Activated CD8-positive, alpha-beta memory T cell treated with anti-CD3 and anti-CD28 coated beads for 1 hour (primary cell): ENCODE results near the gene DCX.

Source experiments
- DNase-seq, 2 donors: peaks; one replicate each; pipeline ENCODE4 v3.0.0-alpha.2; 2020; ENCODE audit warnings: low read depth in 1 of 2; ENCODE audit errors: extremely low read depth in 1 of 2

The DCX gene

DNA sequence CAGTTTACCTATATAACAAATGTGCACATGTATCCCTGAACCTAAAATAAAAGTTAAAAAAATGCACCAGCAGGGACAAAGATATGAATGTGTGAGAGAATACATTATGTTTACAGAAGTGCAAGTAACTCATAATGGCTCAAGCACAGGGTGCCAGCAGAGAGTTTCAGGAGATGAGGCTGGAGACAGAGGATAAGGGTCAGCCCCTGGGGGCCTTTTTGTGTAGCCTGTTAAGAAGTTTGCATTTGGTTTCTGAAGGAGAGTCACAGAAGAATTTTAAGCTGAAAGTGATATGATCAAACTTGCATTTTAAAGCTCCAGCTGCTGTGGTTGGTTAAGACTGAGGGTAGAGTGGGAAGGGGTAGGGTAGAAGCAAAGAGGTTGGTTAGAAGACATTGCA, 93.1 kb downstream of the DCX start:
- DNase-seq, result no peak

DNA sequence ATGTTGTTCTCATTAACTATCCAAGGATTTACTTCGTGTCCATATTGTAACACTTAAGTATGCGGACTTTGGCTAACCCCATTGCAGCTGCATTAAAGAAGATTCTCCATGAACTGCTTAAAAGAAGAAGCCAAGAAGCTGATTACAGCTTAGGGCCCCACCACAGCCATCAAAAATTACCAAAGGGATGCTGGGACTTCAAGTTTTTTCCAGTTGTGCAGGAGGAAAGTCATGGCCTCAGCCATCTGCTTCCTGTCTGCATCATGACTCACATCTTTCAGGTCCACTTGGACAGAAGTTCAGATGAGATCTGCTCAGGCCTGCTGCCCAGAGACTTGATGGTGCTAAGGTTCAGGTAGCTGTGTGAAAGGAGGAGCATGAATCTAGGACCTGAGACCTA, 102.9 kb downstream of the DCX start:
- DNase-seq, result no peak

GRCh38 chrX:111308039-111308438, 104.0 kb downstream of the DCX start:
- DNase-seq, result no peak

- DNase-seq, result no peak
These were observed 109.7 kb downstream of the DCX start for GRCh38 chrX:111302284-111302683.

- no peak for DNase-seq
These were observed 123.2 kb downstream of the DCX start for GRCh38 chrX:111288841-111289240.

GRCh38 chrX:111284631-111285293, 127.2 kb downstream of the DCX start:
- no peak for DNase-seq

- DNase-seq, result no peak
These were observed 128.5 kb downstream of the DCX start for GRCh38 chrX:111283446-111283845.

GRCh38 chrX:111282991-111283390, 129.0 kb downstream of the DCX start:
- DNase-seq, result no peak

- no peak for DNase-seq
These were observed 129.9 kb downstream of the DCX start for GRCh38 chrX:111282139-111282538.

DNA sequence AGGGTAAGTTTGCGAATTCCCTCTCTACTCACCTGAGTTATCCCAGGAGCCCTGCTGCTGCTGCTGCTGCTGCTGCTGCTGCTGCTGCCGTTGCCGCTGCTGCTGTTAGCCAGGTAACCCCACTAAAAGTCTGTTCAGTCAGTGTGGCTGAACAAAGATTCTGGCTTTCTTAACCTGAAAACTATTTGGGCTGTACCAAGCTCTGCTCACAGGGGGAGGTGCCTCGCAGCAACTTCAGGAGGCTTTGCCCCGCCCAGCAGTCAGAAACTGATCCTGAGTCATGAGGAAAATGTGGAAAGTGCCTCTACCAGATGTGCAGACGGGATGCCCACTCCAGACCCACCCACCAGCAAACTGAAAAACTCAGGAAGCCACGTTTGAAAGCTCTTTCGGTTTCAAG, 141.7 kb downstream of the DCX start, which contains the start of gene CAPN6:
CAPN6 (minus strand) TSS at position 145 of the 400 bp plus-strand sequence. CDS start 6,547 bp downstream, outside the sequence.
- no peak for DNase-seq

- no peak for DNase-seq
These were observed 143.5 kb downstream of the DCX start for GRCh38 chrX:111268506-111268905.

DNA sequence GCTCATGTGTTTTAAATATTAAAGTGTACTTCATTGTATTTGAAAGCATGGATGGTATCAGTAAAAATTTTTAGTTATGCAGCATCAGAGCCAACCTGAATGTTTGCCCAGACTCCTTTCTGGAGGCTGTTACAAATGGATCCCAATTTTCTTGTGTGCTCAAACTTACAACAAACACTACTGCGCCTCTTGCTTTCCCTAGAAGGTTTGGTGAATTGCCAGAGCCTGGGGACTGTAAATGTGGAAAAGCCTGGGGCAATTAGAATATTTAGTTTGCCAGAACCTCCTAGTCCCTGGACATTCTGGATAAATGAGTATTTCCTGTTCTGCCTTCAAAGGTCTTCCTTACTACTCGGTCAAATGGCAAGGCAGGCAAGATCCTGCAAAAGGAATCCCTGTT, 146.5 kb downstream of the DCX start:
- DNase-seq, result no peak

DNA sequence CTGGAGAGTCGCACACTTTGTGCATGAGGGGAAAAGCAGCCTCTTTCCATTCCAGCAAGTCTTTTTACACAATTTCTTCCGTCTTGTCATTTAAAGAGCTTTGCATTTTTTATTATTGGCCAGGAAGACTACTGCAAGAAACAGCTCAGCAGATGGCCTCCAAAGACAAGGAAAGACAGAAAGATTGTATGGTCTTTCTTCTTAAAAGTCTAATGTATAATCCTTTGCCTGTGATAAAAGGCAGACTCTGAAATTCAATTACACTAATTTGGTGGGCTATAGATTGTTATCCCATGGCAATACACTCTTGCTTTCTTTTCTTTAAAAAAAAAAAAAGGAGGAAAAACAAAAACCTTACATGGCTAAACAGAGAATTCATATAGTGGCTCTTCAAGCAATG, 147.6 kb downstream of the DCX start:
- DNase-seq, result no peak

GRCh38 chrX:111262086-111262485, 149.9 kb downstream of the DCX start:
- no peak for DNase-seq

DNA sequence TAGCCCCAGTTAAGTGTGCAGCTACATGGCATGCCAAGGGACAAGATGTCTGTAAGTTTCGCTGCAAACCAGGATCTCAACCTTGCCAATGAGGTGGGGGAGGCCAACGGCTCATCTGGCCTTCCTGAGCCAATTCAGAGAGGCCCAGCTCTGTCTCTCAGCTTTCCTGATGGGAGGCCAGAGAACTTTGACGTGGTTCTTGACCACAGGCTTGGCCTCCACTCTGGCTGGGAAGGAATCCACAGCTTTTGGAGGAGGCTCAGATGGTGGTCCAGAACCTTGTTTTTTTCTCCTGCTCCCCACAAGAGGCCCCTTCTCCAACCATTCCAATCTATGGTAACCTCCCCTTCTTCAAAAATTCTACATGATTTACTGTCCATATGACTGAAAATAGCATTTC, 151.5 kb downstream of the DCX start:
- DNase-seq, result no peak

DNA sequence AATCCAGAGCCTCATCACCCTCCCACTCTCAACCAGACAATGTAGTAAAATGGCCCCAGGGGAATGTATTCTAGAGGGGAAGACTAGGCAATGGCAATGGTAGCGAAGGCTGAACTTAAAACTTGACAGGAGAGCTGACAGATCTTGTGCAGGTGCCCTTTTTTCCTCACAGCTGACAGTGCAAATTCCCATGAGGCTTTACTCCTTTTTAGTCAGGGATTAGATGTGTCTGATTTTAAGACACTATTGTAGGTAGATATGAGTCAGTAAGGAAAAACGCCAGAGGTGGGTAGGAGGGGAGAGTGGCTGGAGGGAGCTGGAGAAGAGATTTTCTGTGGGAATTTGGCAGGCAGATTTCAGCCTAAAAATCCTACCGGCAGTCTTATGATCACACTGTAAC, 152.4 kb downstream of the DCX start:
- DNase-seq, result no peak

DNA sequence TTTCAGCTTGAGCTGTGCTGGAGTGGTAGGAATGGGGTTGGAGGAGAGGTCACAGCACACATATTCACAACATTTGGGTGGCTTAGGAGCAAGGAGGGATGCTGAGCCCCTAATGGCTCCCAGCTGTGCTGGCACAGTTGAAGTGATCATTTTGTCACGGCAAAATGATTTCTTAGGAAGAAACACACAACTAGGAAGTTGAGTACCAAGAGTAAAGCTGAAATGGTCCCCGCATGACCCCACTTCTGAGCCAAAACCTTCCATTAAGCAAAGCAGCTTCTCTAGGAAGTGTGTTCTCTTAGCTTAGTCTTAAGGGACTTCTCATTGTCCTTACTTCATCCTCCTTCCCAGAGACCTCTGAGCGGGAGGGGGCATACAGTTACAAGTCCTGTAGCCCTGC, 154.3 kb downstream of the DCX start:
- DNase-seq, result no peak

- DNase-seq, result no peak
These were observed 156.9 kb downstream of the DCX start for GRCh38 chrX:111254896-111255693.

GRCh38 chrX:111244235-111244750, 167.7 kb downstream of the DCX start:
- DNase-seq, result no peak
